ENCODE data around the gene SIRT1. TPM values are rescaled to one million over a fixed set of nuclear protein-coding genes. Genes with fewer than 3 reads are reported as not detected.

Gene SIRT1
- total RNA-seq, 4 donors from 2014 or later: 18.8 to 26.3 (median 20.7) TPM

GRCh38 chr10:67914777-67915340 is 30.4 kb downstream of the SIRT1 start:
- Histone ChIP-seq H3K36me3 (peaks cover 70% of the 10 kb centered on the region), H3K27me3 (no peaks in the 10 kb centered on the region)

GRCh38 chr10:67917169-67917568 is 32.7 kb downstream of the SIRT1 start:
- no peak overlapping the region for H3K4me3 ChIP-seq
- H3K27me3 ChIP-seq: no peaks in the 10 kb centered on the region
- no peak for DNase-seq (ENCODE audit: low spot score in 2 of 2)
- H3K4me1 ChIP-seq: no peaks in the 10 kb centered on the region
- peaks cover 54% of the 10 kb centered on the region for H3K36me3 ChIP-seq
- no peak for TF ChIP-seq CTCF (IDR thresholded peaks at IDR 0.05)
- TF ChIP-seq EP300 (IDR thresholded peaks at IDR 0.05): no peak
- TF ChIP-seq POLR2AphosphoS5 (IDR thresholded peaks at IDR 0.05): no peak
- no peak for TF ChIP-seq POLR2A (IDR thresholded peaks at IDR 0.05)
- H3K9me3 ChIP-seq: no peaks in the 10 kb centered on the region
- 93% methylated on average over 2 of the region's 2 CpGs for WGBS
- H3K27ac ChIP-seq: no peak overlapping the region

More at GRCh38 chr10:67914777-67915340, 30.4 kb downstream of the SIRT1 start:
- Histone ChIP-seq H3K27ac (no peak overlapping the region), H3K4me3 (no peak overlapping the region), H3K4me1 (no peaks in the 10 kb centered on the region), H3K9me3 (no peaks in the 10 kb centered on the region)
- 96% methylated on average over 8 of the region's 8 CpGs for WGBS
- no peak for TF ChIP-seq POLR2A (IDR thresholded peaks at IDR 0.05)
- TF ChIP-seq CTCF (IDR thresholded peaks at IDR 0.05): no peak
- no peak for TF ChIP-seq POLR2AphosphoS5 (IDR thresholded peaks at IDR 0.05)
- no peak for TF ChIP-seq EP300 (IDR thresholded peaks at IDR 0.05)
- DNase-seq (ENCODE audit: low spot score in 2 of 2): no peak

- no peak for DNase-seq (ENCODE audit: low spot score in 2 of 2)
- Histone ChIP-seq H3K4me3 (no peak overlapping the region), H3K27ac (no peak overlapping the region), H3K27me3 (no peaks in the 10 kb centered on the region), H3K36me3 (peaks cover 49% of the 10 kb centered on the region), H3K9me3 (no peaks in the 10 kb centered on the region), H3K4me1 (no peaks in the 10 kb centered on the region)
- WGBS: 67% methylated on average over 1 of the region's 1 CpG
- TF ChIP-seq EP300 (IDR thresholded peaks at IDR 0.05): no peak
- no peak for TF ChIP-seq POLR2AphosphoS5 (IDR thresholded peaks at IDR 0.05)
- TF ChIP-seq CTCF (IDR thresholded peaks at IDR 0.05): no peak
- no peak for TF ChIP-seq POLR2A (IDR thresholded peaks at IDR 0.05)
These were observed 33.2 kb downstream of the SIRT1 start for GRCh38 chr10:67917679-67918078.

GRCh38 chr10:67921065-67921464 is 36.6 kb downstream of the SIRT1 start:
- no peak for DNase-seq (ENCODE audit: low spot score in 2 of 2)
- Histone ChIP-seq H3K27ac (no peak overlapping the region), H3K4me1 (no peaks in the 10 kb centered on the region), H3K27me3 (no peaks in the 10 kb centered on the region), H3K9me3 (no peaks in the 10 kb centered on the region), H3K4me3 (no peak overlapping the region), H3K36me3 (peaks cover 42% of the 10 kb centered on the region)
- TF ChIP-seq EP300 (IDR thresholded peaks at IDR 0.05) (no peak), POLR2AphosphoS5 (IDR thresholded peaks at IDR 0.05) (no peak), CTCF (IDR thresholded peaks at IDR 0.05) (no peak), POLR2A (IDR thresholded peaks at IDR 0.05) (no peak)
- 95% methylated on average over 1 of the region's 1 CpG for WGBS

- H3K4me1 ChIP-seq: no peaks in the 10 kb centered on the region
- H3K27me3 ChIP-seq: no peaks in the 10 kb centered on the region
- H3K36me3 ChIP-seq: peaks cover 49% of the 10 kb centered on the region
- no peak overlapping the region for H3K27ac ChIP-seq
- no peak overlapping the region for H3K4me3 ChIP-seq
- 94% methylated on average over 5 of the region's 5 CpGs for WGBS
- no peaks in the 10 kb centered on the region for H3K9me3 ChIP-seq
- no peak for DNase-seq (ENCODE audit: low spot score in 2 of 2)
- TF ChIP-seq POLR2AphosphoS5 (IDR thresholded peaks at IDR 0.05) (no peak), POLR2A (IDR thresholded peaks at IDR 0.05) (no peak), EP300 (IDR thresholded peaks at IDR 0.05) (no peak), CTCF (IDR thresholded peaks at IDR 0.05) (no peak)
These were observed 39.1 kb downstream of the SIRT1 start for GRCh38 chr10:67923551-67923950.
